Vagina (tissue), 2 donors: ENCODE results near the gene GSC2. TPM values are rescaled to one million over a fixed set of nuclear protein-coding genes. Genes with fewer than 3 reads are reported as not detected.

ENCODE experiments used
- DNase-seq, 2 donors: peaks; one replicate each; pipeline ENCODE4 v3.0.0-alpha.2; 2017; ENCODE audit errors: extremely low spot score in 2 of 2
- H3K27ac ChIP-seq: fragments of 200-600 bp; sonication (generic); one replicate; pipeline ENCODE4 v1.5.1; 2019
- H3K27me3 ChIP-seq: fragments of 200-600 bp; sonication (generic); one replicate; pipeline ENCODE4 v1.5.1; 2019
- H3K36me3 ChIP-seq, 2 donors: fragments of 200-600 bp; sonication (generic); one replicate each; pipeline ENCODE4 v1.5.1; 2017 to 2019
- H3K4me1 ChIP-seq: fragments of 200-600 bp; sonication (generic); one replicate; pipeline ENCODE4 v1.5.1; 2019
- H3K4me3 ChIP-seq, 2 donors: fragments of 200-600 bp; sonication (generic); 1 replicate in 1 of 2; 2 replicates in 1 of 2; pipeline ENCODE4 v1.5.1; 2016 to 2019
- H3K9me3 ChIP-seq: fragments of 200-600 bp; sonication (generic); one replicate; pipeline ENCODE4 v1.5.1; 2019
- CTCF ChIP-seq, 3 experiments: fragments of 450-650 bp in 2 of 3; fragments of 200-600 bp in 1 of 3; sonication (generic) in 1 of 3; IDR thresholded peaks; one replicate each; pipeline ENCODE4 v1.5.1; 2017 to 2019; ENCODE audit warnings: antibody characterized with exemption in 3 of 3, mild to moderate bottlenecking in 2 of 3, moderate library complexity in 2 of 3
- POLR2A ChIP-seq, 2 donors: fragments of 450-650 bp; IDR thresholded peaks; one replicate each; pipeline ENCODE4 v1.6.1; 2017; ENCODE audit warnings: antibody characterized with exemption in 2 of 2, mild to moderate bottlenecking in 2 of 2, moderate library complexity in 2 of 2
- POLR2AphosphoS5 ChIP-seq, 2 donors: sonication (generic); formaldehyde crosslinking; IDR thresholded peaks; one replicate each; pipeline ENCODE4 v1.9.0; 2017; ENCODE audit warnings: antibody characterized with exemption in 2 of 2, mild to moderate bottlenecking in 2 of 2, low read depth in 1 of 2; ENCODE audit not compliant: insufficient read depth in 1 of 2
- intact Hi-C: fragments of 100-400 bp; cut with DNase I; formaldehyde crosslinking; loops from one replicate; pipeline ENCODE4 v1.15.1; 2023
- total RNA-seq: library from RNA; depleted of rRNA; stranded (reverse); fragments of >200 nt; gene quantifications from one replicate; pipeline ENCODE4 v1.2.3, GENCODE V29; 2016

The GSC2 gene
- total RNA-seq, 1 donor from 2014 or later = not detected

DNA sequence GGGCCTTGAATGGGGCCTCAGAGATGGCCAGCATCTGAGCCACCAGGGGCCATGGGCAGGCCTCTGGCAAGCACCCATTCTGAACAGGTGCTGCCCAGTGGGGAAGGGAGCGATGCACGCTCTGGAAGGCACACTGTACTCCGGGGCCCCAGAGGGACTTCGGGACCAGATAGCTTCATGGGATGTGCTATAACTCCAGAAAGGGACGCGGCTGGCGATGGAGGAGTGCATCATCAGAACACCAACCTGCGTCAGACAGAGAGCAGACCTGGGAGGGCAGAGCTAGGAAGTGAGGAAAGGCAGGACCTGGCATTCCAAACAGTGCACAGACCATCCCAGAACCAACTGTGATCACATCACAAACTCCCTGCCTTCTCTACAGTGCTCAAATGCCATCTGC is 44.6 kb downstream of the GSC2 start:
- DNase-seq = no peak
- Histone ChIP-seq H3K36me3 (no peaks in the 10 kb centered on the region), H3K9me3 (no peaks in the 10 kb centered on the region), H3K27ac (no peak overlapping the region), H3K4me1 (peaks cover 66% of the 10 kb centered on the region), H3K27me3 (no peaks in the 10 kb centered on the region), H3K4me3 (no peak overlapping the region)
- intact Hi-C loops = no loop called here
- TF ChIP-seq POLR2AphosphoS5 (IDR thresholded peaks at IDR 0.05; ENCODE audit: insufficient read depth in 1 of 2, low read depth in 1 of 2) (no peak), CTCF (IDR thresholded peaks at IDR 0.05) (no peak), POLR2A (IDR thresholded peaks at IDR 0.05) (no peak)

DNA sequence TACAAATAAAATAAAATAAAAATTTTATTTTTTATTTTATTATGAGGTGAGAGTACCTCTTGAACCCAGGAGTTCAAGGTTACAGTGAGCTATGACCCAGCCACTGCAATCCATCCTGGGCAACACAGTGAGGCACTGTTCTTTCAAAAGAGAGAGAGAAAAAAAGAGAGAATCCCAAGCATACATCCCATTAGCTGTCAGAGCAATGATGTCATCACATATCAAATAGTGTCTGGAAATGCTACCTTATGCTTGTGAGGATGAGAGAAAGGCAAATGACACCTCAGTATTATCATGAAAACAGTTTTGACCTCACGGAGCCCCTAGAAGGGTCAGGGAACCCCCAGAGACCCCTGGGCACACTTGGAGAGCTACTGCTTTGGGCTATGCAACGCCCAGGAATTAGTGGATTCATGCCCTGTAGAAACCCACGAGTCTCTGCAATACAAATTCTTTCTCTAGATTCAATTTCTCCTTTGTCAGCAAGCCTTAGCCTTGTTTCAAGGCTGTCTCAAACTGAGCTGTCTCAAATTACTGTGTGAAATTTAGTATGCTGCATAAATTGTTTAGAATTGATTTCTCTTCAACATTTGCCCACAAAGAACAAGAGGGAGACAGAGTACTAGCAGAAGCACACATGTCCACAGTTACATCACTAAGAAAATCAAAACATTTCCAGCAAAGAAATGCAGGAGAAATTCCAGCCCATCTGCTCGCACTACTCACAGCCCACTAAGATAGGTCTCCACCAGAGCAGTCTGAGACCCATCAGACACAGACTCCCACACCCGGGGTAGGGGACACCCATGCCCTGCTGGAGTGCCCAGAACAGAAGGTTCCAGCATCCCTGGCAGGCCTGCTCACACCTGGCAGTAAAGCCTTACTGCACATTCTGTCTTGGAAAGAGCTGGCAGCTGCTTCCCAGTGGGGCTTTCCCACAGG is 45.9 kb downstream of the GSC2 start:
- TF ChIP-seq POLR2AphosphoS5 (IDR thresholded peaks at IDR 0.05; ENCODE audit: insufficient read depth in 1 of 2, low read depth in 1 of 2) (no peak), CTCF (IDR thresholded peaks at IDR 0.05) (no peak)
- DNase-seq = no peak
- H3K9me3 ChIP-seq = no peaks in the 10 kb centered on the region
- peak overlapping the region; percentile 23 for H3K27ac ChIP-seq
- intact Hi-C loops = no loop called here
- peaks cover 55% of the 10 kb centered on the region for H3K4me1 ChIP-seq
- H3K4me3 ChIP-seq = no peak overlapping the region
- no peaks in the 10 kb centered on the region for H3K27me3 ChIP-seq
- no peaks in the 10 kb centered on the region for H3K36me3 ChIP-seq

- no peak overlapping the region for H3K4me3 ChIP-seq
- H3K27me3 ChIP-seq = no peaks in the 10 kb centered on the region
- peaks cover 9% of the 10 kb centered on the region for H3K4me1 ChIP-seq
- H3K9me3 ChIP-seq = no peaks in the 10 kb centered on the region
- intact Hi-C loops = no loop called here
- TF ChIP-seq CTCF (IDR thresholded peaks at IDR 0.05) (no peak), POLR2A (IDR thresholded peaks at IDR 0.05) (no peak), POLR2AphosphoS5 (IDR thresholded peaks at IDR 0.05; ENCODE audit: insufficient read depth in 1 of 2, low read depth in 1 of 2) (no peak)
- peaks cover 0 to 6% of the 10 kb centered on the region in 2 donors for H3K36me3 ChIP-seq
- DNase-seq = no peak
- H3K27ac ChIP-seq = no peak overlapping the region
Observed at GRCh38 chr22:19098157-19098556, 51.9 kb downstream of the GSC2 start.

- no peak for TF ChIP-seq POLR2A (IDR thresholded peaks at IDR 0.05)
- no peak for TF ChIP-seq CTCF (IDR thresholded peaks at IDR 0.05)
- TF ChIP-seq POLR2AphosphoS5 (IDR thresholded peaks at IDR 0.05; ENCODE audit: insufficient read depth in 1 of 2, low read depth in 1 of 2) = no peak
- H3K36me3 ChIP-seq = peaks cover 0 to 6% of the 10 kb centered on the region in 2 donors
- no peaks in the 10 kb centered on the region for H3K27me3 ChIP-seq
- intact Hi-C loops = no loop called here
- peaks cover 9% of the 10 kb centered on the region for H3K4me1 ChIP-seq
- no peak overlapping the region for H3K27ac ChIP-seq
- H3K4me3 ChIP-seq = no peak overlapping the region
- no peak for DNase-seq
- H3K9me3 ChIP-seq = no peaks in the 10 kb centered on the region
Observed at GRCh38 chr22:19097518-19097917, 52.6 kb downstream of the GSC2 start.

Other genes starting within 250 kb of the GSC2 start
- 1.5 TPM for gene DGCR6, start 244.0 kb downstream of the GSC2 start, total RNA-seq
- gene PRODH, start 214.0 kb downstream of the GSC2 start, total RNA-seq = 17.4 TPM
- gene DGCR2, start 27.9 kb downstream of the GSC2 start, total RNA-seq = 66.3 TPM
- not detected for gene TSSK2, start 19.0 kb downstream of the GSC2 start, total RNA-seq
- gene ESS2, start 5.6 kb downstream of the GSC2 start, total RNA-seq = 13.8 TPM
- gene SLC25A1, start 28.4 kb upstream of the GSC2 start, total RNA-seq = 44.2 TPM
- 5.4 TPM for gene CLTCL1, start 141.4 kb upstream of the GSC2 start, total RNA-seq